ENCODE results near the gene OLIG1.

DNA sequence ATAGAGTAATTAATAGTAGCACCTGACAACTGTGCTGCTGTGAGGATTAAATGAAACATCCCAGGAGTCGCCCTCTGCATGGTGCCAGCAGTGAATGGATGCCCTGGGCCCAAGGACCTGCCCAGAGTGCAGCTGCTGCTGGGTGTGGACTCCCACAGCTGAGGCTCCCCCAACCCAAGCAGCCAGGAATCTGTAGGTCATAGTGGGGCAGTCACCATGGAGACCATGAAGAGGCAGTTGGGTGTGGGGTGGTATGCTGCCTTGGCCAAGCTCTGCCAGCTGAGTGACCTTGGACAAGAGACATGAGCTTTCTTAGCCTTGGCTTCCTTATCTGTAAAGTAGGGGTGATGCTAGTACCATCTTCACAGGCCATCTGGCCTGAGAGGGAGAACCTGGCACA lies 34.8 kb upstream of the OLIG1 start:
- TF ChIP-seq, protein P1, sequence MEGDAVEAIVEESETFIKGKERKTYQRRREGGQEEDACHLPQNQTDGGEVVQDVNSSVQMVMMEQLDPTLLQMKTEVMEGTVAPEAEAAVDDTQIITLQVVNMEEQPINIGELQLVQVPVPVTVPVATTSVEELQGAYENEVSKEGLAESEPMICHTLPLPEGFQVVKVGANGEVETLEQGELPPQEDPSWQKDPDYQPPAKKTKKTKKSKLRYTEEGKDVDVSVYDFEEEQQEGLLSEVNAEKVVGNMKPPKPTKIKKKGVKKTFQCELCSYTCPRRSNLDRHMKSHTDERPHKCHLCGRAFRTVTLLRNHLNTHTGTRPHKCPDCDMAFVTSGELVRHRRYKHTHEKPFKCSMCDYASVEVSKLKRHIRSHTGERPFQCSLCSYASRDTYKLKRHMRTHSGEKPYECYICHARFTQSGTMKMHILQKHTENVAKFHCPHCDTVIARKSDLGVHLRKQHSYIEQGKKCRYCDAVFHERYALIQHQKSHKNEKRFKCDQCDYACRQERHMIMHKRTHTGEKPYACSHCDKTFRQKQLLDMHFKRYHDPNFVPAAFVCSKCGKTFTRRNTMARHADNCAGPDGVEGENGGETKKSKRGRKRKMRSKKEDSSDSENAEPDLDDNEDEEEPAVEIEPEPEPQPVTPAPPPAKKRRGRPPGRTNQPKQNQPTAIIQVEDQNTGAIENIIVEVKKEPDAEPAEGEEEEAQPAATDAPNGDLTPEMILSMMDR (conservative IDR thresholded peaks at IDR 0.05 in 1 of 2, IDR thresholded peaks at IDR 0.05 in 1 of 2; ENCODE audit: extremely low read depth in 1 of 2, insufficient read depth in 1 of 2, low read depth in 1 of 2, low read length in 2 of 2): no peak
- TF ChIP-seq EZH2 (IDR thresholded peaks at IDR 0.05; ENCODE audit: borderline replicate concordance, low read length): no peak
